NB4 (cell line): ENCODE results near the gene NPHP4.

Experiments
- CTCF ChIP-seq: IDR thresholded peaks from one replicate; pipeline ENCODE4 v1.5.1; 2012; ENCODE audit warnings: low read depth, low read length
- POLR2A ChIP-seq: IDR thresholded peaks from 2 replicates; pipeline ENCODE4 v1.6.1; 2011; ENCODE audit warnings: mild to moderate bottlenecking; ENCODE audit not compliant: insufficient read length; ENCODE audit errors: extremely low read depth

DNA sequence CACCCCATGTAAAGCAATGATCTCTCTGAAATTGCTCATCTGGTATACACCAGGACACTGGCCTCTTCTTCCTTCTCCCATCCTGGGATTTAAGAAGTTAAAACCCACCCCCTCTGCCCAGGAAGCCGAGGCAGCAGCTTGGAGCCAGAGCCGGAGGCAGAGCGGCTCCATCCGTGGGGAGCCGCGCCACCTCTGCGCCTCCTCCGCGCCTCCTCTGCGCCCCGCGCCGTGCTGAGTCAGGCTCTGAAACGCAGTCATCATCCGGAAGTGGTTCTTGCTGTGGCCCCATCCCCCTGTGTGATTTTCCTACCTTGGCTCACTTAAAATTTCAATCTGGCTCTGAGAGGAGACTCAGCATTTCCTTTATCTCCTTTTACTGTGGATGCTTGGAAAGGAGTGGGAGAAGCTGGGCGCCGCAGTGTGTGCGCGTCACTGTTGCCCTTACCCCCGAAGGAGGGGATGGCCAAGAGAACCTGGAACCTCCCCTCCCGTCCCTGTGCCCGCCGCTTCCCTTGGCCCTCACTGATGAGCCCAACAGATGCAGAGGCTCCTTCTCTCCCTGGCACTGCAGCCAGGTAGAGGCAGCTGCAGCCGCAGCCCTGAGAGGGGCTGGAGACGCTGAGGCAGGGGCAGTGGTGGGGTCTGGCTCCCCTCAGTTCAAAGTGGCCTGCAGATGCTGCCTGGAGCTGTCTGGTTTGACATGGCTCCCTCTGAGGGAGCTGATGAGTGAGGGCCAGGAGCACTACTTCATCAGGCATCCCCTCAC lies 15.3 kb upstream of the NPHP4 start:
- no peak for TF ChIP-seq CTCF
- TF ChIP-seq POLR2A = no peak
